Nephron progenitor cell (in vitro differentiated cells): ENCODE results near the gene PHLPP2.

Experiments
- DNase-seq: peaks from one replicate; pipeline ENCODE4 v3.0.0; 2021
- H3K27ac Mint-ChIP-seq: 2 replicates; pipeline ENCODE4 v1.8.0; 2021; ENCODE audit warnings: mild to moderate bottlenecking, moderate library complexity, mixed read lengths
- H3K27me3 Mint-ChIP-seq: 2 replicates; pipeline ENCODE4 v1.8.0; 2021; ENCODE audit warnings: mild to moderate bottlenecking, low read depth, mixed read lengths; ENCODE audit not compliant: poor library complexity
- H3K36me3 Mint-ChIP-seq: 2 replicates; pipeline ENCODE4 v1.8.0; 2021; ENCODE audit warnings: low read depth, mixed read lengths
- H3K4me1 Mint-ChIP-seq: 2 replicates; pipeline ENCODE4 v1.8.0; 2021; ENCODE audit warnings: mixed read lengths
- H3K4me3 Mint-ChIP-seq: 2 replicates; pipeline ENCODE4 v1.8.0; 2021; ENCODE audit warnings: mild to moderate bottlenecking, moderate library complexity, mixed read lengths
- H3K9me3 Mint-ChIP-seq: 2 replicates; pipeline ENCODE4 v1.8.0; 2021; ENCODE audit warnings: mild to moderate bottlenecking, moderate library complexity, mixed read lengths
- CTCF ChIP-seq: fragments of 200-600 bp; sonication (generic); IDR thresholded peaks from 2 replicates; pipeline ENCODE4 v1.5.0; 2021; ENCODE audit warnings: antibody characterized with exemption

PHLPP2 gene

GRCh38 chr16:71723537-71724319 lies 773 bp downstream of the PHLPP2 start:
- Mint-ChIP-seq H3K27me3 (peaks cover 24% of the 10 kb centered on the region), H3K36me3 (peaks cover 5% of the 10 kb centered on the region), H3K4me3 (peak overlapping the region; percentile 86), H3K9me3 (no peaks in the 10 kb centered on the region), H3K27ac (no peak overlapping the region), H3K4me1 (peaks cover 35% of the 10 kb centered on the region)
- TF ChIP-seq CTCF, result no peak
- DNase-seq, result peak; percentile 88

GRCh38 chr16:71722801-71723536 lies 1.5 kb downstream of the PHLPP2 start:
- Mint-ChIP-seq H3K9me3 (no peaks in the 10 kb centered on the region), H3K27me3 (peaks cover 24% of the 10 kb centered on the region), H3K4me1 (peaks cover 38% of the 10 kb centered on the region), H3K27ac (peak overlapping the region; percentile 46), H3K36me3 (peaks cover 6% of the 10 kb centered on the region), H3K4me3 (peak overlapping the region; percentile 94)
- DNase-seq, result peak; percentile 81
- TF ChIP-seq CTCF, result no peak

GRCh38 chr16:71721066-71721740 lies 3.3 kb downstream of the PHLPP2 start:
- peak overlapping the region; percentile 94 for H3K4me3 Mint-ChIP-seq

GRCh38 chr16:71712501-71712900 lies 12.0 kb downstream of the PHLPP2 start:
- H3K27ac Mint-ChIP-seq, result no peak overlapping the region
- DNase-seq, result no peak
- H3K4me1 Mint-ChIP-seq, result peaks cover 28% of the 10 kb centered on the region
- no peak for TF ChIP-seq CTCF
- no peaks in the 10 kb centered on the region for H3K27me3 Mint-ChIP-seq
- no peaks in the 10 kb centered on the region for H3K9me3 Mint-ChIP-seq
- H3K4me3 Mint-ChIP-seq, result no peak overlapping the region
- H3K36me3 Mint-ChIP-seq, result peaks cover 21% of the 10 kb centered on the region

More at GRCh38 chr16:71721066-71721740, 3.3 kb downstream of the PHLPP2 start:
- Mint-ChIP-seq H3K27ac (no peak overlapping the region), H3K36me3 (peaks cover 12% of the 10 kb centered on the region), H3K4me1 (peaks cover 48% of the 10 kb centered on the region), H3K9me3 (no peaks in the 10 kb centered on the region), H3K27me3 (peaks cover 24% of the 10 kb centered on the region)
- DNase-seq, result no peak
- no peak for TF ChIP-seq CTCF

- no peaks in the 10 kb centered on the region for H3K9me3 Mint-ChIP-seq
- no peak overlapping the region for H3K27ac Mint-ChIP-seq
- no peak for DNase-seq
- peaks cover 24% of the 10 kb centered on the region for H3K36me3 Mint-ChIP-seq
- no peak overlapping the region for H3K4me3 Mint-ChIP-seq
- H3K27me3 Mint-ChIP-seq, result no peaks in the 10 kb centered on the region
- H3K4me1 Mint-ChIP-seq, result peaks cover 30% of the 10 kb centered on the region
- TF ChIP-seq CTCF, result no peak
Observed at GRCh38 chr16:71711789-71712188, 12.7 kb downstream of the PHLPP2 start.
